Vagina (tissue), 2 donors: ENCODE measurements around the gene DHX58. TPM values are rescaled to one million over a fixed set of nuclear protein-coding genes. Genes with fewer than 3 reads are reported as not detected.
A peak's percentile ranks its signal among the peaks of the same experiment; 100 is the strongest.
"Not testable (repeated sequence)": the region's sequence is repeated elsewhere in the genome, so short reads cannot be mapped to it uniquely, and the experiment has no call there.

Source experiments
- DNase-seq, 2 donors: peaks; one replicate each; pipeline ENCODE4 v3.0.0-alpha.2; 2017; ENCODE audit errors: extremely low spot score in 2 of 2
- H3K27ac ChIP-seq: fragments of 200-600 bp; sonication (generic); one replicate; pipeline ENCODE4 v1.5.1; 2019
- H3K27me3 ChIP-seq: fragments of 200-600 bp; sonication (generic); one replicate; pipeline ENCODE4 v1.5.1; 2019
- H3K36me3 ChIP-seq, 2 donors: fragments of 200-600 bp; sonication (generic); one replicate each; pipeline ENCODE4 v1.5.1; 2017 to 2019
- H3K4me1 ChIP-seq: fragments of 200-600 bp; sonication (generic); one replicate; pipeline ENCODE4 v1.5.1; 2019
- H3K4me3 ChIP-seq, 2 donors: fragments of 200-600 bp; sonication (generic); 1 replicate in 1 of 2; 2 replicates in 1 of 2; pipeline ENCODE4 v1.5.1; 2016 to 2019
- H3K9me3 ChIP-seq: fragments of 200-600 bp; sonication (generic); one replicate; pipeline ENCODE4 v1.5.1; 2019
- POLR2A ChIP-seq, 2 donors: fragments of 450-650 bp; IDR thresholded peaks; one replicate each; pipeline ENCODE4 v1.6.1; 2017; ENCODE audit warnings: antibody characterized with exemption in 2 of 2, mild to moderate bottlenecking in 2 of 2, moderate library complexity in 2 of 2
- POLR2AphosphoS5 ChIP-seq, 2 donors: sonication (generic); formaldehyde crosslinking; IDR thresholded peaks; one replicate each; pipeline ENCODE4 v1.9.0; 2017; ENCODE audit warnings: antibody characterized with exemption in 2 of 2, mild to moderate bottlenecking in 2 of 2, low read depth in 1 of 2; ENCODE audit not compliant: insufficient read depth in 1 of 2
- intact Hi-C: fragments of 100-400 bp; cut with DNase I; formaldehyde crosslinking; loops from one replicate; pipeline ENCODE4 v1.15.1; 2023
- total RNA-seq: library from RNA; depleted of rRNA; stranded (reverse); fragments of >200 nt; gene quantifications from one replicate; pipeline ENCODE4 v1.2.3, GENCODE V29; 2016
- TF ChIP-seq, protein P1 (sequence below), 3 experiments: fragments of 450-650 bp in 2 of 3; fragments of 200-600 bp in 1 of 3; sonication (generic) in 1 of 3; IDR thresholded peaks; one replicate each; pipeline ENCODE4 v1.5.1; 2017 to 2019; ENCODE audit warnings: antibody characterized with exemption in 3 of 3, mild to moderate bottlenecking in 2 of 3, moderate library complexity in 2 of 3

The DHX58 gene
- total RNA-seq, 1 donor from 2014 or later = 8.1 TPM

DNA sequence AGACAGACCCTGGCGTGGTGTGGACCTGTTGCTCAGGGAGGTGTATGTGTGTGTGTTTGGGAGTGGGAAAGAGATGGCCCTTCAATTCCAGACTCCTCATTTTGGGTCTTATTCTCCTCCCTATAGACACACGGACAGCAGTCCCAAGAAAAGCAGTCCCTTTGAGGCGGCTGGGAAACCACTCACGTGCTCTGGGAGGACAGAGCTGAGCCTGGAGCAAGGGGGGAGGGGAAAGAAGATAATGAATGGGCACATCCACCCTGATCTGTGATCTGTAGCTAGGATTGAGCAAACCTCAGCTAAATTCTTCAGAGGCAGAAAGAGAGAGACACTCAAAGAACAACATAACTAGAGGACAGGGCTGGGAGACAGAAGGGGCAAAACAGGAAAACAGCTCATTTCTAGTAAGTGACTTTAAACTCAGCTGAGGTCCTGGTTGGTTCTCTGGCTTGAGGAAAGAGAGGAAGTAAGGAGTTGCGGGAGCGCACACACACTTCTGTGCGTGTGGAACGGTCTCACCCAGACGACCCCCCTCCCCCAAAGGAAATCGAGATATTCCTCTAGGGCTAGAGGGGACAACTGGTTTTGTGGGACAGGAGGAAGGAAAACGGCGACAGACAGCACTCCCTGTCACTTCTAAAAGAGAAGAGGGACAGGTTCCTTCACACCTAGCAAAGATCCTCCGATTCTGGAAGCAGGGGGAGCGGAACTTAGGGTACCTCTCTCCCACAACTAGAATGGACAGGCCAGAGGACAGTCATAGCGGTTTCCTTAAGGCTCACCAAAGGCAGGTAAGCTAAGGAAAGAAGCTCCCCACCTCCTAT is 41.6 kb upstream of the DHX58 start:
- Histone ChIP-seq H3K27me3 (no peaks in the 10 kb centered on the region), H3K4me3 (peak overlapping the region; percentile 96 to 97), H3K4me1 (peaks cover 41% of the 10 kb centered on the region), H3K9me3 (no peaks in the 10 kb centered on the region), H3K27ac (peak overlapping the region; percentile 70), H3K36me3 (no peaks in the 10 kb centered on the region)
- TF ChIP-seq POLR2AphosphoS5 (IDR thresholded peaks at IDR 0.05; ENCODE audit: insufficient read depth in 1 of 2, low read depth in 1 of 2) (no peak), POLR2A (IDR thresholded peaks at IDR 0.05) (no peak)
- TF ChIP-seq, protein P1, sequence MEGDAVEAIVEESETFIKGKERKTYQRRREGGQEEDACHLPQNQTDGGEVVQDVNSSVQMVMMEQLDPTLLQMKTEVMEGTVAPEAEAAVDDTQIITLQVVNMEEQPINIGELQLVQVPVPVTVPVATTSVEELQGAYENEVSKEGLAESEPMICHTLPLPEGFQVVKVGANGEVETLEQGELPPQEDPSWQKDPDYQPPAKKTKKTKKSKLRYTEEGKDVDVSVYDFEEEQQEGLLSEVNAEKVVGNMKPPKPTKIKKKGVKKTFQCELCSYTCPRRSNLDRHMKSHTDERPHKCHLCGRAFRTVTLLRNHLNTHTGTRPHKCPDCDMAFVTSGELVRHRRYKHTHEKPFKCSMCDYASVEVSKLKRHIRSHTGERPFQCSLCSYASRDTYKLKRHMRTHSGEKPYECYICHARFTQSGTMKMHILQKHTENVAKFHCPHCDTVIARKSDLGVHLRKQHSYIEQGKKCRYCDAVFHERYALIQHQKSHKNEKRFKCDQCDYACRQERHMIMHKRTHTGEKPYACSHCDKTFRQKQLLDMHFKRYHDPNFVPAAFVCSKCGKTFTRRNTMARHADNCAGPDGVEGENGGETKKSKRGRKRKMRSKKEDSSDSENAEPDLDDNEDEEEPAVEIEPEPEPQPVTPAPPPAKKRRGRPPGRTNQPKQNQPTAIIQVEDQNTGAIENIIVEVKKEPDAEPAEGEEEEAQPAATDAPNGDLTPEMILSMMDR (IDR thresholded peaks at IDR 0.05) = no peak
- intact Hi-C loops = no loop called here
- no peak for DNase-seq

DNA sequence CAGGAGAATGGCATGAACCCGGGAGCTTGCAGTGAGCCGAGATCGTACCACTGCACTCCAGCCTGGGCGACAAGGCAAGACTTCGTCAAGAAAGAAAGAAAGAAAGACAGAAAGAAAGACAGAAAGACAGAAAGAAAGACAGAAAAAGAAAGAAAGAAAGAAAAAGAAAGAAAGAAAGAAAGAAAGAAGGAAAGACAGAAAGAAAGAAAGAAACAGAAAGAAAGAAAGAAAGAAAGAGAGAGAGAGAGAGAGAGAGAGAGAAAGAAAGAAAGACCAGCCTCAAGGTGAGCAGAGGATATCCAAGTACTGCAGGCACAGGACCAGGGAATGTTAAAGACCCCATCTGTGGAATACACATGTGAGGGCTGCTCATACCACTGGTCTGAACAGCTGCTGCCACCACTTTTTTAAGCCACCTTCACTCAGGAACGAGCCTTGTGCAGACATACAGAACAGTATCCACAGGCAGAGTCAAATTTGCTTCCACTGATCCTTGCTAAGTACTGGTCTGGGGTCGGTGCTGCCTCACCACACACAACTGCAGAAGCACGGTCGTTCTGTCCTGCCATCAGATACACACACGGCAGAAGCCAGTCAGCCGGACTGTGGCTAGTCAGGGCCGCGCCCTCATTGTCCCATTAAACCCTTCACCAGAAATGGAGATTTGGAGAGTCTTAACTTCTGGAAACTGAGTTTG is 34.5 kb upstream of the DHX58 start:
- TF ChIP-seq, protein P1 (IDR thresholded peaks at IDR 0.05) = no peak
- no peak for TF ChIP-seq POLR2A (IDR thresholded peaks at IDR 0.05)
- TF ChIP-seq POLR2AphosphoS5 (IDR thresholded peaks at IDR 0.05; ENCODE audit: insufficient read depth in 1 of 2, low read depth in 1 of 2) = no peak
- no peak overlapping the region for H3K4me3 ChIP-seq
- peaks cover 14% of the 10 kb centered on the region for H3K4me1 ChIP-seq
- H3K27me3 ChIP-seq = no peaks in the 10 kb centered on the region
- no peak for DNase-seq
- peaks cover 0 to 6% of the 10 kb centered on the region in 2 donors for H3K36me3 ChIP-seq
- H3K9me3 ChIP-seq = no peaks in the 10 kb centered on the region
- no peak overlapping the region for H3K27ac ChIP-seq
- intact Hi-C loops = no loop called here

DNA sequence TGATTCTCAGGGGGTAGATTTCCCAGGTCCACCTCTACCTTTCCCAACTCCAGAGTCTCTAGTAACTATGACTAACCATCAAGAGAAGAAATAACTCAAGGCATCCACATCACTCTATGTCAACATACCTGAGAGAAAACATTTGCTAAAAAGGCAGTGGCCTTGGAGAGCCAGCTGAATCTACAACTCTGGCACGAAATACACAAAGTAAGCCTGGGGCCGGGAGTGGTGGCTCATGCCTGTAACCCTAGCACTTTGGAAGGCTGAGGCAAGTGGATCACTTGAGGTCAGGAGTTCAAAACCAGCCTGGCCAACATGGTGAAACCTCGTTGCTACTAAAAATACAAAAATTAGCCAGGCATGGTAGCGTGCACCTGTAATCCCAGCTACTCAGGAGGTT is 30.6 kb upstream of the DHX58 start:
- H3K9me3 ChIP-seq, H3K27me3 ChIP-seq, intact Hi-C loops, H3K4me3 ChIP-seq, H3K36me3 ChIP-seq, DNase-seq, H3K27ac ChIP-seq: not testable (repeated sequence)
- peaks cover 22% of the 10 kb centered on the region for H3K4me1 ChIP-seq

DNA sequence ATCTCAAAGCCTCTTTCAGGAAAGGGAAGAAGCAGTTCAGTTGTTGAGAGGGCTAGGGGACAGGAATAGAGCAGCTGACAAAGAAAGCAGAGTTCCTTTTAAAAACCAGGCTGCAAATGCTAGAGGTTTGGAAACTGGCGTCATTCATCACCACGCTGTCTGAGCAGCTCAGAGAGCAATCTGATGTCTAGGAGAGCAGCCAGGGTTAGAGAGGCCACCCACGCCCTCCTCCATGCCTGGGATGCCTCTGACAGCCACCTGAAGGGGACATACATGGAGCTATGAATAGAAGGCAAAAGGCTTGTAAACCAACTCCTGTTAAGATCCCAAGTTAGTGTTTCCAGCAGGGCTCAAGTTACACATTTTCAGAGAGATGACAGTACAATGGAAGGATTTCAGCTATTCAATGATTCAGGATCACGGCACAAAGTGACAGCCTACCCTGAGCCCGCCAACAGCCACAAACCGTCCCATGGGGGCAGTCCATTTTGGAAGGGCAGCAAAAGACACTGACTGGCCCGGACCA is 29.9 kb upstream of the DHX58 start:
- peaks cover 22% of the 10 kb centered on the region for H3K4me1 ChIP-seq
- TF ChIP-seq POLR2AphosphoS5 (IDR thresholded peaks at IDR 0.05; ENCODE audit: insufficient read depth in 1 of 2, low read depth in 1 of 2) (no peak), POLR2A (IDR thresholded peaks at IDR 0.05) (no peak)
- TF ChIP-seq, protein P1 (IDR thresholded peaks at IDR 0.05) = no peak
- H3K4me3 ChIP-seq = no peak overlapping the region
- peaks cover 0 to 6% of the 10 kb centered on the region in 2 donors for H3K36me3 ChIP-seq
- DNase-seq = no peak
- intact Hi-C loops = no loop called here
- no peaks in the 10 kb centered on the region for H3K9me3 ChIP-seq
- no peaks in the 10 kb centered on the region for H3K27me3 ChIP-seq
- H3K27ac ChIP-seq = no peak overlapping the region

DNA sequence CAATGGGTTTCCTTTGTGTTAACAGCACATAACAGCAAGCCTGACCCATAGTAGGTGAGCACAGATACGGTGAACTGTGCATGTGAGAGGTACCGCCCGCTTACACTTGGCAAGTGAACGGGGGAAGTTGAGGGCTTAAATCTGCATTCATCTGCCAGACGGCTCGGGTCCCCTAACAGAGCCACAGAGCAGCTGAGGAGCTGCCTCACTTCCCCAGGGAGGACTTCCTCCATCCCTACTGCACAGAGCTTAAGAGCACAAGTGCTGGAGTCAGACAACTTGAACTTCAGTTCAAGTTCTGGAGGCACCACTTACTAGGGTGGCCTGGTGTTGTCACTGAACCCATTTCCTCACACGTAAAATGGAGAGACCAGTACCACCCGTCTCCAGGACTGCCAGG is 28.9 kb upstream of the DHX58 start:
- Histone ChIP-seq H3K4me3 (no peak overlapping the region), H3K36me3 (peaks cover 0 to 6% of the 10 kb centered on the region in 2 donors), H3K4me1 (peaks cover 25% of the 10 kb centered on the region), H3K27me3 (no peaks in the 10 kb centered on the region), H3K27ac (no peak overlapping the region), H3K9me3 (no peaks in the 10 kb centered on the region)
- intact Hi-C loops = no loop called here
- TF ChIP-seq POLR2A (IDR thresholded peaks at IDR 0.05) (no peak), POLR2AphosphoS5 (IDR thresholded peaks at IDR 0.05; ENCODE audit: insufficient read depth in 1 of 2, low read depth in 1 of 2) (no peak)
- TF ChIP-seq, protein P1 (IDR thresholded peaks at IDR 0.05) = no peak
- DNase-seq = no peak

DNA sequence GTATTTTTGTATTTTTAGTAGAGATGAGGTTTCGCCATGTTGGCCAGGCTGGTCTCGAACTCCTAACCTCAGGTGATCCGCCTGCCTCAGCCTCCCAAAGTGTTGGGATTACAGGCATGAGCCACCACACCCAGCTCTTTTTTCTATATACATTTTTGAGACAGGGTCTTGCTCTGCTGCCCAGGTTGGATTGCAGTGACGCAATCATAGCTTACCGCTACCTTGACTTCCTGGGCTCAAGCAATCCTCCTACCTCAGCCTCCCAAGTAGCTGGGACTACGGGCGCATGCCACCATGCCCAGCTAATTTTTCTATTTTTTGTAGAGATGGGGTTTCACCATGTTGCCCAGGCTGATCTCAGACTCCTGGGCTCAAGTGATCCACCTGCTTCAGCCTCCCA is 28.2 kb upstream of the DHX58 start:
- H3K36me3 ChIP-seq, H3K27me3 ChIP-seq, H3K4me3 ChIP-seq, DNase-seq, intact Hi-C loops, H3K27ac ChIP-seq, H3K9me3 ChIP-seq: not testable (repeated sequence)
- H3K4me1 ChIP-seq = peaks cover 32% of the 10 kb centered on the region
